Adrenal gland (tissue), 5 donors: Measurements from ENCODE around the gene NYAP1.
"Not testable (repeated sequence)": the region's sequence is repeated elsewhere in the genome, so short reads cannot be mapped to it uniquely, and the experiment has no call there.

Experiments used
- CTCF ChIP-seq, 6 experiments: fragments of 450-650 bp in 4 of 6; fragments of 200-600 bp in 2 of 6; sonication (generic) in 1 of 6; IDR thresholded peaks; 1 replicate in 5 of 6; 2 replicates in 1 of 6; pipeline versions ENCODE4 v1.5.1 to v1.8.0; 2016 to 2021; ENCODE audit warnings: antibody characterized with exemption in 6 of 6, mild to moderate bottlenecking in 2 of 6, moderate library complexity in 1 of 6
- POLR2A ChIP-seq, 2 donors: fragments of 450-650 bp; IDR thresholded peaks; one replicate each; pipeline ENCODE4 v1.6.1; 2017; ENCODE audit warnings: antibody characterized with exemption in 2 of 2, mild to moderate bottlenecking in 2 of 2, moderate library complexity in 1 of 2
- donor health status: DM: no; HTN: no; CAD: no.

GRCh38 chr7:100447363-100447762 is 36.4 kb upstream of the NYAP1 start:
- not testable (repeated sequence) for TF ChIP-seq POLR2A, CTCF (IDR thresholded peaks at IDR 0.05)
